SK-N-DZ (cell line): ENCODE data around the gene IL1RAPL1. TPM values are rescaled to one million over a fixed set of nuclear protein-coding genes. Genes with fewer than 3 reads are reported as not detected.
A peak's percentile ranks its signal among the peaks of the same experiment; 100 is the strongest.

Experiments
- DNase-seq: peaks from one replicate; pipeline ENCODE4 v3.0.0-alpha.2; 2015; ENCODE audit warnings: low spot score
- polyA plus RNA-seq, 2 experiments: library from polyadenylated mRNA; depleted of rRNA; stranded (reverse); fragments of >200 nt; gene quantifications; 2 replicates each; pipeline ENCODE4 v1.2.3, GENCODE V29; 2014

IL1RAPL1 gene
- polyA plus RNA-seq (2014; cell fraction: cytosol; rRNA removed), result not detected in 2 replicates
- polyA plus RNA-seq (2014; cell fraction: nucleus; rRNA removed), result not detected in 2 replicates

GRCh38 chrX:28586981-28587551, at the start of gene IL1RAPL1:
Gene IL1RAPL1 (plus strand): TSS chrX:28587446.
- peak; percentile 48 for DNase-seq

- DNase-seq, result no peak
Observed at GRCh38 chrX:28542791-28543190, 44.5 kb upstream of the IL1RAPL1 start.

- no peak for DNase-seq
Observed at GRCh38 chrX:28549838-28550237, 37.4 kb upstream of the IL1RAPL1 start.

GRCh38 chrX:28550331-28550872, 36.8 kb upstream of the IL1RAPL1 start:
- no peak for DNase-seq

- DNase-seq, result no peak
Observed at GRCh38 chrX:28552322-28552721, 34.9 kb upstream of the IL1RAPL1 start.

- no peak for DNase-seq
Observed at GRCh38 chrX:28552882-28553829, 34.1 kb upstream of the IL1RAPL1 start.

GRCh38 chrX:28576117-28576516, 11.1 kb upstream of the IL1RAPL1 start:
- DNase-seq, result no peak

- DNase-seq, result no peak
Observed at GRCh38 chrX:28581522-28581921, 5.7 kb upstream of the IL1RAPL1 start.

- no peak for DNase-seq
Observed at GRCh38 chrX:28582511-28582910, 4.7 kb upstream of the IL1RAPL1 start.

GRCh38 chrX:28584025-28584424, 3.2 kb upstream of the IL1RAPL1 start:
- no peak for DNase-seq

GRCh38 chrX:28585767-28586166, 1.5 kb upstream of the IL1RAPL1 start:
- DNase-seq, result no peak

- peak; percentile 23 for DNase-seq
Observed at GRCh38 chrX:28586286-28586685, 960 bp upstream of the IL1RAPL1 start.

- DNase-seq, result no peak
Observed at GRCh38 chrX:28589046-28589445, 1.8 kb downstream of the IL1RAPL1 start.

- DNase-seq, result no peak
Observed at GRCh38 chrX:28590396-28590795, 3.1 kb downstream of the IL1RAPL1 start.

GRCh38 chrX:28591542-28591941, 4.3 kb downstream of the IL1RAPL1 start:
- DNase-seq, result no peak

- DNase-seq, result no peak
Observed at GRCh38 chrX:28595346-28595745, 8.1 kb downstream of the IL1RAPL1 start.

- no peak for DNase-seq
Observed at GRCh38 chrX:28599957-28600356, 12.7 kb downstream of the IL1RAPL1 start.

GRCh38 chrX:28609003-28609402, 21.8 kb downstream of the IL1RAPL1 start:
- no peak for DNase-seq

GRCh38 chrX:28609917-28610613, 22.8 kb downstream of the IL1RAPL1 start:
- no peak for DNase-seq

GRCh38 chrX:28610746-28611145, 23.5 kb downstream of the IL1RAPL1 start:
- DNase-seq, result no peak

- no peak for DNase-seq
Observed at GRCh38 chrX:28613558-28613957, 26.3 kb downstream of the IL1RAPL1 start.

- no peak for DNase-seq
Observed at GRCh38 chrX:28625223-28625622, 38.0 kb downstream of the IL1RAPL1 start.
